Measurements from ENCODE around the gene CA5A.

- peak; percentile 53 for TF ChIP-seq POLR2AphosphoS5 (IDR thresholded peaks at IDR 0.05; ENCODE audit: borderline replicate concordance, low read depth, low read length)
- no peak for TF ChIP-seq EZH2 (IDR thresholded peaks at IDR 0.05)
- TF ChIP-seq FOXP2 (optimal IDR thresholded peaks at IDR 0.05; ENCODE audit: control extremely low read depth, extremely low read length, insufficient read depth) = peak; percentile 43
Measured at GRCh38 chr16:87950765-87951551, 14.6 kb upstream of the CA5A start, which contains the start of gene BANP.
